SU-DHL-6 (cell line): ENCODE measurements around the gene MTMR12.

ENCODE experiments used
- H2AFZ ChIP-seq: fragments of 200-600 bp; sonication (generic); 2 replicates; pipeline ENCODE4 v1.6.1; 2014; ENCODE audit warnings: low read depth, mild to moderate bottlenecking, moderate library complexity, mixed read lengths, antibody characterized with exemption, low read length; ENCODE audit not compliant: severe bottlenecking
- H3F3A ChIP-seq: fragments of 200-600 bp; shearing (Covaris generic); 2 replicates; pipeline ENCODE4 v1.6.0; 2016; ENCODE audit warnings: antibody characterized with exemption, mild to moderate bottlenecking; ENCODE audit not compliant: insufficient read depth
- H3K27ac ChIP-seq: fragments of 200-600 bp; sonication (generic); 2 replicates; pipeline ENCODE4 v1.5.1; 2016; ENCODE audit warnings: low read depth, mild to moderate bottlenecking, low read length, moderate library complexity, mixed read lengths
- H3K27me3 ChIP-seq: fragments of 200-600 bp; sonication (generic), shearing (Covaris generic); 2 replicates; pipeline ENCODE4 v1.6.0; 2014; ENCODE audit warnings: mild to moderate bottlenecking, low read length
- H3K36me3 ChIP-seq: fragments of 200-600 bp; sonication (generic); 2 replicates; pipeline ENCODE4 v1.6.1; 2014; ENCODE audit warnings: mild to moderate bottlenecking, low read length, mixed read lengths
- H3K4me2 ChIP-seq: fragments of 300-600, 200-600 bp; shearing (Covaris generic), sonication (generic); 2 replicates; pipeline ENCODE4 v1.6.0; 2014; ENCODE audit warnings: low read length, low read depth, mild to moderate bottlenecking; ENCODE audit not compliant: poor library complexity, severe bottlenecking
- H3K4me3 ChIP-seq: fragments of 200-600 bp; sonication (generic); 2 replicates; pipeline ENCODE4 v1.5.1; 2014; ENCODE audit warnings: antibody characterized with exemption, low read length, mild to moderate bottlenecking, mixed read lengths; ENCODE audit not compliant: insufficient read depth, poor library complexity, severe bottlenecking
- H3K79me2 ChIP-seq: fragments of 200-600 bp; sonication (generic); 2 replicates; pipeline ENCODE4 v1.6.1; 2014; ENCODE audit warnings: mild to moderate bottlenecking, low read length, moderate library complexity; ENCODE audit not compliant: insufficient read depth
- H3K9ac ChIP-seq: fragments of 200-600 bp; sonication (generic); 2 replicates; pipeline ENCODE4 v1.7.0; 2014; ENCODE audit warnings: mild to moderate bottlenecking, low read length
- H3K9me2 ChIP-seq: fragments of 200-600 bp; sonication (generic); replicated peaks from 2 replicates; pipeline ENCODE4 v1.6.1; 2014; ENCODE audit warnings: low read length; ENCODE audit not compliant: insufficient read depth
- H3K9me3 ChIP-seq: fragments of 200-600 bp; sonication (generic); 2 replicates; pipeline ENCODE4 v1.6.1; 2014; ENCODE audit warnings: low read length, mixed read lengths; ENCODE audit not compliant: insufficient read depth
- H4K20me1 ChIP-seq: fragments of 200-600 bp; sonication (generic); 2 replicates; pipeline ENCODE4 v1.6.1; 2014; ENCODE audit warnings: low read depth, mild to moderate bottlenecking, antibody characterized with exemption, low read length, moderate library complexity, mixed read lengths
- EZH2phosphoT487 ChIP-seq: fragments of 200-600 bp; sonication (generic), shearing (Covaris generic); conservative IDR thresholded peaks from 2 replicates; pipeline ENCODE4 v1.6.1; 2018; ENCODE audit warnings: mild to moderate bottlenecking, antibody characterized with exemption, low read length, moderate library complexity, mixed read lengths
- TF ChIP-seq, protein P1 (sequence below): fragments of 200-600 bp; sonication (generic); IDR thresholded peaks from one replicate; pipeline ENCODE4 v1.5.1; 2017; ENCODE audit warnings: antibody characterized with exemption, mild to moderate bottlenecking, low read length, moderate library complexity; ENCODE audit not compliant: insufficient read depth, poor library complexity, severe bottlenecking

Gene MTMR12

DNA sequence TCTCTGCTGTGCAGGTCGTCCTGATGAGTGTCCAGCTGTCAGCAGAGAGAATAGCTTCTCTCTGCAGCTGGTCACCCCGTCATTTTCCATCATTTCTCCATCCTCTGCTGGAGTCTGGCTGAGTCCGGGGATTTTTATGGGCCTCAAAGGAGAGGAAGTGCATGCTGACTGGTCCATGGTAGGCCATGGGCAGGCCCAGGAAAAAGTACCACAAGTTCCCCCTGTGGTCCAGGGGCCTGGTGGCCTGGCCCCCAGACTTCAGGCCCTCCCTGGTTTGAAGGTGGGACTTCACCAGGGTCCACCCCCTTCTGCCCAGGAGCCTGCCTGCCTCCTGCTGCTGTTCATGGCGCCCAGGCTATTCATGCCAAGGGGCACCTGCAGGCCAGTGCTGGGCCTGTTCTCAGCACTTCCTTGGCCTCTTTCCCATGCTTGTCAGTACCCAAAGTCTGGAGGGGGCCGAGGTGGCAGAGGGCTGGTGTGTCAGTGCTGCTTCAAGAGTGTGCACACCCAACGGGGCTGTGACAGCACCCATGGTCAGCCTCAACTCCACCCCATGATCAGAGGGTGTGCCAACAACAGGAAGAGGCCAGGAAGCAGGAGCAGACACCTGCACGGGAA lies 7.3 kb upstream of the MTMR12 start:
- Histone ChIP-seq H3K27ac (no peak overlapping the region), H3K4me2 (no peak overlapping the region), H3K36me3 (no peaks in the 10 kb centered on the region), H3K27me3 (no peaks in the 10 kb centered on the region), H3K79me2 (no peaks in the 10 kb centered on the region), H3K9me3 (peaks cover 10% of the 10 kb centered on the region; the same call in 1 of the 2 replicates), H3F3A (no peaks in the 10 kb centered on the region), H4K20me1 (no peaks in the 10 kb centered on the region), H2AFZ (no peak overlapping the region), H3K9ac (no peak overlapping the region), H3K4me3 (no peak overlapping the region), H3K9me2 (no peaks in the 10 kb centered on the region)
- no peak for TF ChIP-seq EZH2phosphoT487
- TF ChIP-seq, protein P1, sequence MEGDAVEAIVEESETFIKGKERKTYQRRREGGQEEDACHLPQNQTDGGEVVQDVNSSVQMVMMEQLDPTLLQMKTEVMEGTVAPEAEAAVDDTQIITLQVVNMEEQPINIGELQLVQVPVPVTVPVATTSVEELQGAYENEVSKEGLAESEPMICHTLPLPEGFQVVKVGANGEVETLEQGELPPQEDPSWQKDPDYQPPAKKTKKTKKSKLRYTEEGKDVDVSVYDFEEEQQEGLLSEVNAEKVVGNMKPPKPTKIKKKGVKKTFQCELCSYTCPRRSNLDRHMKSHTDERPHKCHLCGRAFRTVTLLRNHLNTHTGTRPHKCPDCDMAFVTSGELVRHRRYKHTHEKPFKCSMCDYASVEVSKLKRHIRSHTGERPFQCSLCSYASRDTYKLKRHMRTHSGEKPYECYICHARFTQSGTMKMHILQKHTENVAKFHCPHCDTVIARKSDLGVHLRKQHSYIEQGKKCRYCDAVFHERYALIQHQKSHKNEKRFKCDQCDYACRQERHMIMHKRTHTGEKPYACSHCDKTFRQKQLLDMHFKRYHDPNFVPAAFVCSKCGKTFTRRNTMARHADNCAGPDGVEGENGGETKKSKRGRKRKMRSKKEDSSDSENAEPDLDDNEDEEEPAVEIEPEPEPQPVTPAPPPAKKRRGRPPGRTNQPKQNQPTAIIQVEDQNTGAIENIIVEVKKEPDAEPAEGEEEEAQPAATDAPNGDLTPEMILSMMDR: no peak

DNA sequence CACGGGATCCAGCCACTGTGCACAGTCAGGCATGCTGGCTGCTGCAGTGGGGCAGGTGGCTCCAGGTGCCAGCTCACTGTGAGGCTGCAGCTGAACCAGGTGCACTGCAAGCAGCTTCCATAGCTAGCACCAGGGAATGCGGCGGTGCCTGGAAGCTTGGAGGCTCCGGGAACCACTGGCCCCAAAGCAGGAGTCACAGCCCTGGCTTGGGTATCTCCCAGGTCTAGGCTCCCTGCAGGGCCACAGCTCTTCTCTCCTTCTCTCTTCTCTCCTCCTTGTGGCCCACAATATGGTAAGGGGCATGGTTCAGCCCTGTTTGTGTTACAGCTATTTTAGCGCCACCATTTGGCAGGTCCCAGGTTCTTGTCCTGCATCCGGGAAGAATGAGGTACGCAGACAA lies 6.7 kb upstream of the MTMR12 start:
- no peaks in the 10 kb centered on the region for H3K79me2 ChIP-seq
- H3K4me3 ChIP-seq: no peak overlapping the region
- H3K4me2 ChIP-seq: no peak overlapping the region
- H3K9me3 ChIP-seq: peaks cover 10% of the 10 kb centered on the region; the same call in 1 of the 2 replicates
- H3F3A ChIP-seq: no peaks in the 10 kb centered on the region
- H3K36me3 ChIP-seq: no peaks in the 10 kb centered on the region
- no peak for TF ChIP-seq EZH2phosphoT487
- TF ChIP-seq, protein P1: no peak
- H2AFZ ChIP-seq: no peak overlapping the region
- no peak overlapping the region for H3K27ac ChIP-seq
- H3K9ac ChIP-seq: no peak overlapping the region
- H4K20me1 ChIP-seq: no peaks in the 10 kb centered on the region
- no peaks in the 10 kb centered on the region for H3K9me2 ChIP-seq
- H3K27me3 ChIP-seq: no peaks in the 10 kb centered on the region

DNA sequence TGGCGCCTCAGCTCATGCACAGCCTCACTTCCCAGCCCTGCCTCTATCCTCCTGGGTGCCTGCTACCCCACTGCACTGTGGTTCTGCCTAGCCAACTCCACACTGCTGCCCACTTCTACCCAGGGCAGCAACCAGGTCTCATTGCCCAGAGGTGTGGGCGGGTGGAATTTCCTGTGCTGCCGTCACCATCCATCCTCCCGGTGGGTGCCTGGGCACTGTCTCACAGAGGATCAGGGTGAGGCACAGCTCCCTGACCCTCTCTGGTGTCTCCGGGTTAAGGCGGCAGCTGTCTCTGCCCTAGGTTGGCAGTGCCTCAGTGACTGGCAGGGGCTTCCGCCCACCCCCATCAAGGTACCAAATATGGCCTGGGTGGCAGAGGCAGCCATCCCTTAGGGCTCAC lies 4.3 kb upstream of the MTMR12 start:
- peaks cover 6% of the 10 kb centered on the region; the same call in 1 of the 2 replicates for H3K9me3 ChIP-seq
- H2AFZ ChIP-seq: no peak overlapping the region
- TF ChIP-seq EZH2phosphoT487: no peak
- TF ChIP-seq, protein P1: no peak
- H4K20me1 ChIP-seq: no peaks in the 10 kb centered on the region
- no peaks in the 10 kb centered on the region for H3K36me3 ChIP-seq
- no peak overlapping the region for H3K9ac ChIP-seq
- no peaks in the 10 kb centered on the region for H3F3A ChIP-seq
- H3K9me2 ChIP-seq: no peaks in the 10 kb centered on the region
- H3K79me2 ChIP-seq: peaks cover 3% of the 10 kb centered on the region; the same call in 1 of the 2 replicates
- no peaks in the 10 kb centered on the region for H3K27me3 ChIP-seq
- H3K27ac ChIP-seq: no peak overlapping the region
- no peak overlapping the region for H3K4me3 ChIP-seq
- no peak overlapping the region for H3K4me2 ChIP-seq
